ENCODE results near the gene CTSO. TPM values are rescaled to one million over a fixed set of nuclear protein-coding genes. Genes with fewer than 3 reads are reported as not detected.

Gene CTSO
- total and polyA plus RNA-seq, 2 of the 8 experiments (the other 6 are each of a cell fraction or from before 2014, with no cell fraction given), result 0.39 to 0.41 TPM

- Histone ChIP-seq H4K91ac (replicated peaks; ENCODE audit: insufficient read length, low read length) (no peak overlapping the region), H3K56ac (replicated peaks; ENCODE audit: insufficient read length, low read depth, low read length) (no peak overlapping the region), H2BK20ac (ENCODE audit: low read length) (no peak overlapping the region), H3K79me1 (ENCODE audit: low read depth, low read length) (no peaks in the 10 kb centered on the region), H2BK12ac (ENCODE audit: low read depth, low read length) (no peak overlapping the region), H3K14ac (ENCODE audit: insufficient read length) (no peak overlapping the region), H3K79me2 (ENCODE audit: control insufficient read depth in 1 of 2, insufficient read depth in 2 of 2, low read length in 2 of 2) (no peaks in the 10 kb centered on the region), H3K4ac (replicated peaks; ENCODE audit: insufficient read length, low read depth, low read length) (no peak overlapping the region), H3K9ac (replicated peaks in 1 of 4; ENCODE audit: extremely low read depth in 1 of 4, low read depth in 3 of 4, low read length in 3 of 4) (no peak overlapping the region), H4K8ac (ENCODE audit: extremely low read depth, insufficient read depth, low read length) (no peak overlapping the region), H3K23ac (ENCODE audit: insufficient read length) (no peak overlapping the region), H4K20me1 (replicated peaks in 1 of 2; ENCODE audit: control insufficient read depth in 1 of 2, insufficient read depth in 2 of 2, low read length in 2 of 2) (no peaks in the 10 kb centered on the region), H3K27ac (ENCODE audit: low read depth, low read length) (no peak overlapping the region), H3K4me3 (ENCODE audit: extremely low read depth in 1 of 4, insufficient read depth in 2 of 4, low read depth in 3 of 4, low read length in 4 of 4) (no peak overlapping the region), H2BK120ac (replicated peaks; ENCODE audit: low read depth, low read length) (no peak overlapping the region), H3K4me2 (ENCODE audit: insufficient read depth in 1 of 2, low read depth in 2 of 2, low read length in 2 of 2) (no peak overlapping the region), H3K18ac (ENCODE audit: extremely low read depth, low read length) (no peak overlapping the region), H2BK15ac (ENCODE audit: low read length) (no peak overlapping the region), H4K5ac (ENCODE audit: insufficient read length, low read depth, low read length) (no peak overlapping the region), H2AFZ (ENCODE audit: low read length) (no peak overlapping the region), H3K23me2 (ENCODE audit: low read depth, low read length) (no peaks in the 10 kb centered on the region), H3K27me3 (replicated peaks in 1 of 4; ENCODE audit: control insufficient read depth in 3 of 4, extremely low read depth in 1 of 4, insufficient read depth in 3 of 4, low read length in 3 of 4) (no peaks in the 10 kb centered on the region), H2BK5ac (ENCODE audit: low read depth, low read length) (no peak overlapping the region), H3K36me3 (ENCODE audit: control insufficient read depth in 2 of 4, insufficient read depth in 4 of 4, low read length in 3 of 4) (no peaks in the 10 kb centered on the region; a peak in 1 of 8 replicates), H2AK5ac (ENCODE audit: low read depth, low read length) (no peak overlapping the region), H3K9me3 (ENCODE audit: insufficient read depth in 2 of 2, low read depth in 1 of 2, low read length in 1 of 2) (peaks cover 0 to 3% of the 10 kb centered on the region in 2 experiments; a peak in 1 of 4 replicates), H3K4me1 (replicated peaks in 1 of 4; ENCODE audit: control insufficient read depth in 3 of 4, insufficient read depth in 4 of 4, low read length in 3 of 4) (peaks cover 0 to 3% (median 1%) of the 10 kb centered on the region in 4 experiments; a peak in 2 of 7 replicates)
- POLR2A ChIA-PET (ENCODE audit: partially characterized antibody), result no interaction called here
- no peak for TF ChIP-seq ZNF274 (IDR thresholded peaks at IDR 0.05; ENCODE audit: borderline replicate concordance, extremely low read depth, low read length)
- no peak for TF ChIP-seq CTBP2 (IDR thresholded peaks at IDR 0.05; ENCODE audit: borderline replicate concordance, insufficient read depth, insufficient read length, low read length)
- no peak for TF ChIP-seq JUND (IDR thresholded peaks at IDR 0.05; ENCODE audit: low read length)
- no peak for TF ChIP-seq CHD2 (IDR thresholded peaks at IDR 0.05; ENCODE audit: low read length)
- no peak for TF ChIP-seq RFX5 (IDR thresholded peaks at IDR 0.05; ENCODE audit: borderline replicate concordance, low read depth, low read length)
- no peak for TF ChIP-seq RXRA (IDR thresholded peaks at IDR 0.05; ENCODE audit: insufficient read depth, low read depth, low read length)
- TF ChIP-seq CHD1 (IDR thresholded peaks at IDR 0.05; ENCODE audit: low read depth, low read length), result no peak
- TF ChIP-seq EZH2 (IDR thresholded peaks at IDR 0.05; ENCODE audit: low read depth, low read length, severe bottlenecking), result no peak
- TF ChIP-seq SP1 (IDR thresholded peaks at IDR 0.05; ENCODE audit: low read depth, low read length), result no peak
- TF ChIP-seq SRF (IDR thresholded peaks at IDR 0.05; ENCODE audit: low read depth, low read length), result no peak
- no peak for TF ChIP-seq RNF2 (IDR thresholded peaks at IDR 0.05; ENCODE audit: borderline replicate concordance, low read depth, low read length, missing control alignments, poor library complexity, severe bottlenecking)
- TF ChIP-seq SP4 (IDR thresholded peaks at IDR 0.05; ENCODE audit: low read length), result no peak
- TF ChIP-seq TBP (IDR thresholded peaks at IDR 0.05; ENCODE audit: low read depth, low read length), result no peak
- TF ChIP-seq MAX (IDR thresholded peaks at IDR 0.05), result no peak
- no peak for TF ChIP-seq GTF2F1 (IDR thresholded peaks at IDR 0.05; ENCODE audit: borderline replicate concordance, low read depth, low read length)
- CTCF ChIA-PET (ENCODE audit: partially characterized antibody), result interaction anchor here (0.9 kb wide), 1 partner anchor 88 kb away, joined by 3 read pairs; no protein-coding TSS in a partner anchor
- FAIRE-seq, result no peak
- DNase-seq (ENCODE audit: low read depth in 1 of 2, low spot score in 2 of 2), result no peak
- whole genome bisulfite sequencing, 2 experiments (ENCODE audit: extremely low coverage in 1 of 2, insufficient coverage in 1 of 2, insufficient read length in 1 of 2, insufficient replicate concordance in 2 of 2, low coverage in 1 of 2, low lambda C conversion rate in 2 of 2, missing lambda C conversion rate in 1 of 2), result 58% methylated on average over 3 of the region's 3 CpGs; no CpG with 5 or more reads in 1 of the 2 experiments
Observed at GRCh38 chr4:155974996-155975395, 21.3 kb upstream of the CTSO start.
